Esophagus (tissue), 2 donors: ENCODE data around the gene DYNLT4. TPM values are rescaled to one million over a fixed set of nuclear protein-coding genes. Genes with fewer than 3 reads are reported as not detected.
"Not testable (repeated sequence)": the region's sequence is repeated elsewhere in the genome, so short reads cannot be mapped to it uniquely, and the experiment has no call there.

Experiments
- H3K27ac ChIP-seq, 2 donors: one replicate each; pipeline ENCODE4 v1.5.1; 2013; ENCODE audit warnings: low read depth in 2 of 2, mild to moderate bottlenecking in 2 of 2, inconsistent platforms in 1 of 2, low read length in 1 of 2, moderate library complexity in 1 of 2
- H3K27me3 ChIP-seq, 2 donors: one replicate each; pipeline ENCODE4 v1.6.1; 2013; ENCODE audit warnings: low read length in 2 of 2, control low read depth in 1 of 2, mild to moderate bottlenecking in 1 of 2; ENCODE audit not compliant: insufficient read depth in 2 of 2, control insufficient read depth in 1 of 2
- H3K36me3 ChIP-seq, 2 donors: one replicate each; pipeline ENCODE4 v1.6.1; 2013; ENCODE audit warnings: low read length in 1 of 2; ENCODE audit not compliant: control insufficient read depth in 2 of 2, insufficient read depth in 2 of 2
- H3K4me1 ChIP-seq, 2 donors: one replicate each; pipeline ENCODE4 v1.6.1; 2013; ENCODE audit warnings: low read length in 1 of 2; ENCODE audit not compliant: control insufficient read depth in 2 of 2, insufficient read depth in 2 of 2
- H3K4me3 ChIP-seq, 2 donors: one replicate each; pipeline ENCODE4 v1.5.1; 2013; ENCODE audit warnings: low read length in 2 of 2, mild to moderate bottlenecking in 2 of 2, low read depth in 1 of 2, moderate library complexity in 1 of 2
- H3K9me3 ChIP-seq, 2 donors: one replicate each; pipeline ENCODE4 v1.6.1; 2013; ENCODE audit warnings: mild to moderate bottlenecking in 2 of 2, low read depth in 1 of 2, low read length in 1 of 2, moderate library complexity in 1 of 2; ENCODE audit not compliant: control insufficient read depth in 2 of 2, insufficient read depth in 1 of 2
- whole genome bisulfite sequencing, 2 donors: extraction: QIAGEN DNeasy Blood & Tissue Kit; methylation state at CpG; one replicate each; pipeline ENCODE4 v1.1.7; 2013; 5-methylcytosine and 5-hydroxymethylcytosine counted together
- polyA plus RNA-seq, 2 donors: library from polyadenylated mRNA; stranded (reverse); fragments of 200-250 nt; gene quantifications; one replicate each; pipeline ENCODE4 v1.2.3, GENCODE V29; 2013
- donor health status: healthy with polysubstance abuse.
- donor health status: Bipolar disorder and iron deficiency.

DYNLT4 gene
- polyA plus RNA-seq, 2 donors, result 0.14 to 0.26 TPM

GRCh38 chr1:44829506-44830384, 22.6 kb upstream of the DYNLT4 start:
- H3K9me3 ChIP-seq, result no peaks in the 10 kb centered on the region
- H3K4me1 ChIP-seq, result no peaks in the 10 kb centered on the region
- 86 to 87% methylated on average over 12 of the region's 12 CpGs for WGBS, 2 donors
- H3K27ac ChIP-seq, result no peak overlapping the region
- no peaks in the 10 kb centered on the region for H3K36me3 ChIP-seq
- H3K4me3 ChIP-seq, result no peak overlapping the region
- no peaks in the 10 kb centered on the region for H3K27me3 ChIP-seq

GRCh38 chr1:44828841-44829440, 21.8 kb upstream of the DYNLT4 start:
- Histone ChIP-seq H3K27me3 (no peaks in the 10 kb centered on the region), H3K27ac (no peak overlapping the region), H3K9me3 (no peaks in the 10 kb centered on the region), H3K4me3 (no peak overlapping the region), H3K36me3 (no peaks in the 10 kb centered on the region), H3K4me1 (no peaks in the 10 kb centered on the region)
- WGBS, 2 donors, result 87 to 89% methylated on average over 15 of the region's 15 CpGs

- H3K27me3 ChIP-seq, result no peaks in the 10 kb centered on the region
- no peak overlapping the region for H3K4me3 ChIP-seq
- WGBS, 2 donors, result 93 to 97% methylated on average over 21 of the region's 21 CpGs
- H3K27ac ChIP-seq, result no peak overlapping the region
- H3K9me3 ChIP-seq, result no peaks in the 10 kb centered on the region
- no peaks in the 10 kb centered on the region for H3K36me3 ChIP-seq
- H3K4me1 ChIP-seq, result no peaks in the 10 kb centered on the region
Measured at GRCh38 chr1:44828003-44828651, 21.0 kb upstream of the DYNLT4 start.

GRCh38 chr1:44827197-44828002, 20.2 kb upstream of the DYNLT4 start:
- Histone ChIP-seq H3K4me3 (no peak overlapping the region), H3K36me3 (no peaks in the 10 kb centered on the region), H3K9me3 (no peaks in the 10 kb centered on the region), H3K27ac (no peak overlapping the region), H3K4me1 (no peaks in the 10 kb centered on the region), H3K27me3 (no peaks in the 10 kb centered on the region)
- 87 to 88% methylated on average over 28 of the region's 28 CpGs for WGBS, 2 donors

DNA sequence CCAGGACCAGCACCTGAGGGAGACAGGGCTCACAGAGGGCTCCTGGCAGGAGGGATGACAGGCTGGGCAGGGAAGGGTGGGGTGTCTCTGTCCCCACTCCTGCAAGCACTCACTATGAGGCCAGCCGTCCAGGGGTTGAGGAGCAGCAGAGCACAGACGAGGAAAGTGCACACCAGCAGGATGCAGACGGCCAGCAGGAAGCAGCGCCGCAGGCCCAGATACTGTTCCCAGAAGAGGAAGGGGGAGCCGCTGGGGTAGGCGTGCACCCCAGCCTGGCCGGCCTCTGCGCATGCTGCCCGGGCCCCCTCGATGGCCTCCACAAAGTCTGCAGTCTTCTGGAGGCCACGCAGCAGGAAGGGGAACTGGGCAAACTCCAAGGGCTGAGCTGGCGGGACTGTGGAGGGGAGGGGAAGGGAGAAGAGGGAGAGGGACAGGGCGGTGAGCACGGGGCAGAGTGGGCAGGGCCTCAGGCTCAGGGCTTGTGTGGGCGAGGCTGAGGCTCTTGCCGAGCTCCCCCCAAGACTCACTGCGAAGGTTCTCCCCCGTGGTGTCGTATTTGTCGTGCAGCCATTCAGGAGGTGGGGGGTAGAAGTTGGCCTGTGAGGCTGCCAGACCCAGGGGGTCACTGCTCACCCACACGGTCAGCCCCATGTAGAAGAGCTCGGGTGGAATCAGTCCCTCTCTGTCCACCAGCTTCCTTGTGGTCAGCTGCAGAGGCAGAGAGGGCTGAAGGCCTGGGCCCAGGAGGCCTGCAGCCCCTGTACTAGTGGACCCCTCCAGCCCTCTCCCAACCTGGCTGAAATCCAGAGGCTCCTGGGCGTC, 19.4 kb upstream of the DYNLT4 start:
- WGBS, 2 donors, result 69 to 72% methylated on average over 24 of the region's 24 CpGs
- no peak overlapping the region for H3K4me3 ChIP-seq

GRCh38 chr1:44824392-44824791, 17.2 kb upstream of the DYNLT4 start:
- not testable (repeated sequence) for H3K4me1 ChIP-seq, H3K4me3 ChIP-seq, H3K36me3 ChIP-seq, H3K27ac ChIP-seq, H3K9me3 ChIP-seq, H3K27me3 ChIP-seq
- 91 to 94% methylated on average over 6 of the region's 6 CpGs for WGBS, 2 donors

More for the DNA sequence above, 19.4 kb upstream of the DYNLT4 start:
- Histone ChIP-seq H3K4me1 (no peaks in the 10 kb centered on the region), H3K9me3 (no peaks in the 10 kb centered on the region), H3K36me3 (no peaks in the 10 kb centered on the region), H3K27me3 (no peaks in the 10 kb centered on the region), H3K27ac (no peak overlapping the region)

DNA sequence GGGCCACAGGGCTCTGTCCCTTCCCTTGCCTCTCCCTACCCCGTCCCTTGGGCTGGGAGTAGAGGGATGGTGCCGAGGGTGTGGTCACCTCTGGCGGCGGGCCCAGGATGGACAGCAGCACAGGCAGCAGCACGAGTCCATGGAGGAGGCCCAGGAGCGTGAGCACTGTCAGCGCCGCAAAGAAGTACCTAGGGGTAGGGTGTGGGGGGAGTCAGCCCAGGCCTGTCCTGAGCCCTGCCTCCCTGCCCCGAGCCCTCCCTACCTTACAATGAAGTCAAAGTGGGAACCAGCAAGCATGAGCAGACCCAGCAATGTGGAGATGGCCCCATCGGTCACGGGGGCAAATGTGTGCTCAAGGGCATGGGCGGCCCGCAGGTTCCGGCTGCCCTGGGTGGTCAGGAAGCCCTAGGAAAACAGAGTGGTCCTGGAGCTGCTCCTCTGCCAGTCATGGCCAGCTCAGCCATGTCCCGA, 15.9 kb upstream of the DYNLT4 start:
- WGBS, 2 donors, result 83 to 88% methylated on average over 15 of the region's 15 CpGs
- H3K4me1 ChIP-seq, result peaks cover 0 to 6% of the 10 kb centered on the region in 2 donors
- H3K4me3 ChIP-seq, result no peak overlapping the region
- H3K36me3 ChIP-seq, result no peaks in the 10 kb centered on the region
- H3K27ac ChIP-seq, result no peak overlapping the region
- H3K9me3 ChIP-seq, result no peaks in the 10 kb centered on the region
- no peaks in the 10 kb centered on the region for H3K27me3 ChIP-seq

GRCh38 chr1:44822131-44822701, 15.1 kb upstream of the DYNLT4 start:
- no peaks in the 10 kb centered on the region for H3K9me3 ChIP-seq
- H3K4me3 ChIP-seq, result no peak overlapping the region
- WGBS, 2 donors, result 84 to 85% methylated on average over 6 of the region's 6 CpGs
- H3K27me3 ChIP-seq, result no peaks in the 10 kb centered on the region
- no peak overlapping the region for H3K27ac ChIP-seq
- H3K36me3 ChIP-seq, result no peaks in the 10 kb centered on the region
- peaks cover 0 to 6% of the 10 kb centered on the region in 2 donors for H3K4me1 ChIP-seq
